SH-SY5Y (cell line): Measurements from ENCODE around the gene BACH1.

Source experiments
- GATA2 ChIP-seq: IDR thresholded peaks from 2 replicates; pipeline ENCODE4 v1.6.1; 2011; ENCODE audit warnings: mild to moderate bottlenecking, low read depth, low read length
- GATA3 ChIP-seq: IDR thresholded peaks from 2 replicates; pipeline ENCODE4 v1.6.1; 2011; ENCODE audit warnings: low read depth, mild to moderate bottlenecking, low read length, moderate library complexity

- no peak for TF ChIP-seq GATA3
- no peak for TF ChIP-seq GATA2
Observed at GRCh38 chr21:29379517-29380054, 80.9 kb downstream of the BACH1 start.
